Hepatocyte (in vitro differentiated cells): ENCODE results near the gene RUNX3. TPM values are rescaled to one million over a fixed set of nuclear protein-coding genes. Genes with fewer than 3 reads are reported as not detected.

Source experiments
- DNase-seq: peaks from one replicate; pipeline ENCODE4 v3.0.0-alpha.2; 2016; ENCODE audit warnings: low spot score
- H2AFZ ChIP-seq: fragments of 200-600 bp; sonication (generic); 2 replicates; pipeline ENCODE4 v1.6.0; 2016; ENCODE audit warnings: antibody characterized with exemption, mild to moderate bottlenecking
- H3K27ac ChIP-seq: fragments of 200-600 bp; sonication (generic); 2 replicates; pipeline ENCODE4 v1.5.1; 2016; ENCODE audit warnings: mild to moderate bottlenecking
- H3K27me3 ChIP-seq: fragments of 200-600 bp; sonication (generic); 2 replicates; pipeline ENCODE4 v1.6.1; 2016
- H3K36me3 ChIP-seq: fragments of 200-600 bp; sonication (generic); replicated peaks from 2 replicates; pipeline ENCODE4 v1.5.1; 2016; ENCODE audit warnings: low read depth; ENCODE audit not compliant: insufficient read depth
- H3K4me1 ChIP-seq: fragments of 200-600 bp; sonication (generic); 2 replicates; pipeline ENCODE4 v1.5.1; 2016; ENCODE audit warnings: mild to moderate bottlenecking, moderate library complexity; ENCODE audit not compliant: insufficient read depth
- H3K4me2 ChIP-seq: fragments of 200-600 bp; sonication (generic); 2 replicates; pipeline ENCODE4 v1.6.0; 2016
- H3K4me3 ChIP-seq: fragments of 200-600 bp; sonication (generic); 2 replicates; pipeline ENCODE4 v1.5.1; 2016; ENCODE audit warnings: mild to moderate bottlenecking
- H3K79me2 ChIP-seq: fragments of 200-600 bp; sonication (generic); 2 replicates; pipeline ENCODE4 v1.6.0; 2017; ENCODE audit warnings: mild to moderate bottlenecking
- H3K9me2 ChIP-seq: fragments of 200-600 bp; sonication (generic); replicated peaks from 2 replicates; pipeline ENCODE4 v1.6.0; 2017; ENCODE audit warnings: mild to moderate bottlenecking; ENCODE audit not compliant: insufficient read depth
- H3K9me3 ChIP-seq: fragments of 200-600 bp; sonication (generic); 2 replicates; pipeline ENCODE4 v1.5.1; 2016; ENCODE audit warnings: low read depth, mild to moderate bottlenecking
- H4K20me1 ChIP-seq: fragments of 200-600 bp; sonication (generic); 2 replicates; pipeline ENCODE4 v1.6.0; 2016; ENCODE audit warnings: mild to moderate bottlenecking; ENCODE audit not compliant: insufficient read depth, poor library complexity, severe bottlenecking
- CTCF ChIP-seq: fragments of 200-600 bp; sonication (generic); IDR thresholded peaks from 2 replicates; pipeline ENCODE4 v1.5.1; 2016; ENCODE audit warnings: antibody characterized with exemption, mild to moderate bottlenecking; ENCODE audit not compliant: poor library complexity
- EZH2 ChIP-seq: fragments of 200-600 bp; sonication (generic); IDR thresholded peaks from 2 replicates; pipeline ENCODE4 v1.6.1; 2016; ENCODE audit warnings: antibody characterized with exemption, mild to moderate bottlenecking, borderline replicate concordance
- EZH2phosphoT487 ChIP-seq: fragments of 200-600 bp; sonication (generic); IDR thresholded peaks from one replicate; pipeline ENCODE4 v1.6.1; 2018; ENCODE audit warnings: antibody characterized with exemption, mild to moderate bottlenecking, low read depth, moderate library complexity; ENCODE audit not compliant: unreplicated experiment, severe bottlenecking
- WGBS: methylation state at CpG from one replicate; pipeline ENCODE4 v1.1.6; 2016; ENCODE audit warnings: low lambda C conversion rate; ENCODE audit errors: missing lambda C conversion rate; 5-methylcytosine and 5-hydroxymethylcytosine counted together
- polyA plus RNA-seq: library from polyadenylated mRNA; unstranded; fragments of >200 nt; fragmentation: Nextera tagmentation; extraction: Ambion mirVana; gene quantifications from 2 replicates; pipeline ENCODE4 v1.2.1, GENCODE V29; 2016
- total RNA-seq: library from RNA; depleted of rRNA; stranded (reverse); fragments of >200 nt; gene quantifications from 2 replicates; pipeline ENCODE4 v1.2.3, GENCODE V29; 2014

The RUNX3 gene
- total and polyA plus RNA-seq, 2 experiments from 2014 or later = 0.13 to 0.16 TPM

GRCh38 chr1:24865587-24865986, 64.5 kb downstream of the RUNX3 start:
- Histone ChIP-seq H3K9me3 (no peaks in the 10 kb centered on the region), H3K9me2 (no peaks in the 10 kb centered on the region), H4K20me1 (no peaks in the 10 kb centered on the region), H3K4me3 (no peak overlapping the region), H3K79me2 (no peaks in the 10 kb centered on the region), H3K4me2 (no peak overlapping the region), H3K36me3 (no peaks in the 10 kb centered on the region), H3K27ac (no peak overlapping the region), H2AFZ (no peak overlapping the region), H3K4me1 (peaks cover 26% of the 10 kb centered on the region), H3K27me3 (no peaks in the 10 kb centered on the region)
- 93% methylated on average over 3 of the region's 3 CpGs for WGBS
- TF ChIP-seq EZH2phosphoT487 (no peak), EZH2 (no peak), CTCF (no peak)
- no peak for DNase-seq

- no peak overlapping the region for H3K4me2 ChIP-seq
- no peaks in the 10 kb centered on the region for H3K27me3 ChIP-seq
- H3K79me2 ChIP-seq = no peaks in the 10 kb centered on the region
- DNase-seq = no peak
- H3K4me1 ChIP-seq = peaks cover 26% of the 10 kb centered on the region
- H3K4me3 ChIP-seq = no peak overlapping the region
- no peaks in the 10 kb centered on the region for H3K9me3 ChIP-seq
- no peaks in the 10 kb centered on the region for H4K20me1 ChIP-seq
- H3K36me3 ChIP-seq = no peaks in the 10 kb centered on the region
- no peaks in the 10 kb centered on the region for H3K9me2 ChIP-seq
- no peak overlapping the region for H2AFZ ChIP-seq
- no peak for TF ChIP-seq CTCF
- no peak for TF ChIP-seq EZH2
- no peak for TF ChIP-seq EZH2phosphoT487
- WGBS = 93% methylated on average over 7 of the region's 7 CpGs
- H3K27ac ChIP-seq = peak overlapping the region; percentile 59
Observed at GRCh38 chr1:24865168-24865567, 64.9 kb downstream of the RUNX3 start.

- Histone ChIP-seq H3K27me3 (no peaks in the 10 kb centered on the region), H3K79me2 (no peaks in the 10 kb centered on the region)
Observed at GRCh38 chr1:24864370-24864777, 65.7 kb downstream of the RUNX3 start.

More at GRCh38 chr1:24864370-24864777, 65.7 kb downstream of the RUNX3 start:
- Histone ChIP-seq H3K9me3 (no peaks in the 10 kb centered on the region), H3K4me1 (peaks cover 26% of the 10 kb centered on the region), H3K36me3 (no peaks in the 10 kb centered on the region), H3K4me2 (peak overlapping the region; percentile 7), H2AFZ (no peak overlapping the region), H3K9me2 (no peaks in the 10 kb centered on the region), H4K20me1 (no peaks in the 10 kb centered on the region), H3K4me3 (no peak overlapping the region), H3K27ac (peak overlapping the region; percentile 59)
- 12% methylated on average over 8 of the region's 8 CpGs for WGBS
- TF ChIP-seq EZH2phosphoT487 (no peak), CTCF (no peak)
- DNase-seq = peak; percentile 71
